Measurements from ENCODE around the gene CTNNA2.
A peak's percentile ranks its signal among the peaks of the same experiment; 100 is the strongest.

Gene CTNNA2

GRCh38 chr2:79935046-79935732 is 422.3 kb downstream of the CTNNA2 start:
- no peak for DNase-seq (ENCODE audit: low read depth, low spot score)

- DNase-seq (ENCODE audit: low read depth, low spot score): peak; percentile 40
These were observed 423.2 kb downstream of the CTNNA2 start for GRCh38 chr2:79935771-79936657.

GRCh38 chr2:79936715-79937114 is 423.9 kb downstream of the CTNNA2 start:
- no peak for DNase-seq (ENCODE audit: low read depth, low spot score)

GRCh38 chr2:79938648-79939047 is 425.8 kb downstream of the CTNNA2 start:
- DNase-seq (ENCODE audit: low read depth, low spot score): no peak

- DNase-seq (ENCODE audit: low read depth, low spot score): no peak
These were observed 427.5 kb downstream of the CTNNA2 start for GRCh38 chr2:79940364-79940763.

GRCh38 chr2:79941179-79941578 is 428.3 kb downstream of the CTNNA2 start:
- no peak for DNase-seq (ENCODE audit: low read depth, low spot score)

- DNase-seq (ENCODE audit: low read depth, low spot score): no peak
These were observed 431.4 kb downstream of the CTNNA2 start for GRCh38 chr2:79944205-79944604.

- DNase-seq (ENCODE audit: low read depth, low spot score): no peak
These were observed 433.0 kb downstream of the CTNNA2 start for GRCh38 chr2:79945653-79946445.

- no peak for DNase-seq (ENCODE audit: low read depth, low spot score)
These were observed 434.9 kb downstream of the CTNNA2 start for GRCh38 chr2:79947751-79948150.

GRCh38 chr2:79950526-79950925 is 437.7 kb downstream of the CTNNA2 start:
- no peak for DNase-seq (ENCODE audit: low read depth, low spot score)

GRCh38 chr2:79952616-79953015 is 439.8 kb downstream of the CTNNA2 start:
- no peak for DNase-seq (ENCODE audit: low read depth, low spot score)

GRCh38 chr2:79960035-79960434 is 447.2 kb downstream of the CTNNA2 start:
- no peak for DNase-seq (ENCODE audit: low read depth, low spot score)

GRCh38 chr2:79960519-79960918 is 447.7 kb downstream of the CTNNA2 start:
- DNase-seq (ENCODE audit: low read depth, low spot score): no peak

- DNase-seq (ENCODE audit: low read depth, low spot score): no peak
These were observed 452.1 kb downstream of the CTNNA2 start for GRCh38 chr2:79964966-79965365.

- DNase-seq (ENCODE audit: low read depth, low spot score): no peak
These were observed 453.5 kb downstream of the CTNNA2 start for GRCh38 chr2:79966369-79966768.

- DNase-seq (ENCODE audit: low read depth, low spot score): no peak
These were observed 454.0 kb downstream of the CTNNA2 start for GRCh38 chr2:79966882-79967281.

GRCh38 chr2:79971807-79972206 is 459.0 kb downstream of the CTNNA2 start:
- peak; percentile 40 for DNase-seq (ENCODE audit: low read depth, low spot score)

- no peak for DNase-seq (ENCODE audit: low read depth, low spot score)
These were observed 459.8 kb downstream of the CTNNA2 start for GRCh38 chr2:79972661-79973060.

GRCh38 chr2:79975791-79976565 is 463.1 kb downstream of the CTNNA2 start:
- DNase-seq (ENCODE audit: low read depth, low spot score): no peak

- no peak for DNase-seq (ENCODE audit: low read depth, low spot score)
These were observed 464.9 kb downstream of the CTNNA2 start for GRCh38 chr2:79977792-79978191.

- no peak for DNase-seq (ENCODE audit: low read depth, low spot score)
These were observed 467.3 kb downstream of the CTNNA2 start for GRCh38 chr2:79980116-79980515.
